Activated CD8-positive, alpha-beta T cell treated with anti-CD3 and anti-CD28 coated beads for 36 hours (primary cell): ENCODE results near the gene SLC9C2. TPM values are rescaled to one million over a fixed set of nuclear protein-coding genes. Genes with fewer than 3 reads are reported as not detected.
A peak's percentile ranks its signal among the peaks of the same experiment; 100 is the strongest.

Source experiments
- ATAC-seq: fragments of 200-7000 bp; cut with Tn5 transposase; one replicate; pipeline ENCODE4 v1.10.0; 2021; ENCODE audit warnings: mild to moderate bottlenecking, moderate library complexity
- CTCF ChIA-PET: fragments of 350-600 bp; sonication (Branson Sonifier 250); formaldehyde crosslinking; loops from one replicate; lab custom pipeline; 2021; ENCODE audit warnings: antibody characterized with exemption; lab: Charles Lee
- POLR2A ChIA-PET: fragments of 350-600 bp; sonication (Branson Sonifier 250); formaldehyde crosslinking; loops from one replicate; lab custom pipeline; 2021; ENCODE audit warnings: antibody characterized with exemption; lab: Charles Lee
- DNase-seq: peaks from one replicate; pipeline ENCODE4 v3.0.0-alpha.2; 2020
- H3K27ac Mint-ChIP-seq: one replicate; pipeline ENCODE4 v1.8.0; 2021; ENCODE audit warnings: mild to moderate bottlenecking, mixed read lengths
- H3K27me3 Mint-ChIP-seq: one replicate; pipeline ENCODE4 v1.8.0; 2021; ENCODE audit warnings: mixed read lengths
- H3K36me3 Mint-ChIP-seq: one replicate; pipeline ENCODE4 v1.8.0; 2021; ENCODE audit warnings: low read depth, mixed read lengths
- H3K4me1 Mint-ChIP-seq: one replicate; pipeline ENCODE4 v1.8.0; 2021; ENCODE audit warnings: low read depth, mixed read lengths
- H3K4me3 Mint-ChIP-seq: one replicate; pipeline ENCODE4 v1.8.0; 2021; ENCODE audit warnings: mild to moderate bottlenecking, moderate library complexity, mixed read lengths
- H3K9me3 Mint-ChIP-seq: one replicate; pipeline ENCODE4 v1.8.0; 2021; ENCODE audit warnings: mixed read lengths
- intact Hi-C: fragments of 100-400 bp; cut with micrococcal nuclease; formaldehyde crosslinking; loops from one replicate; pipeline ENCODE4 v1.10.0; 2022
- total RNA-seq, 2 experiments: library from RNA; stranded (reverse); gene quantifications; one replicate each; pipeline ENCODE4 v1.2.3, GENCODE V29; 2021
- TF ChIP-seq, protein P1 (sequence below): fragments of 200-600 bp; IDR thresholded peaks from one replicate; pipeline ENCODE4 v1.8.0; 2022; ENCODE audit warnings: antibody characterized with exemption, mild to moderate bottlenecking

SLC9C2 gene
- total RNA-seq, 2 experiments from 2014 or later = not detected

DNA sequence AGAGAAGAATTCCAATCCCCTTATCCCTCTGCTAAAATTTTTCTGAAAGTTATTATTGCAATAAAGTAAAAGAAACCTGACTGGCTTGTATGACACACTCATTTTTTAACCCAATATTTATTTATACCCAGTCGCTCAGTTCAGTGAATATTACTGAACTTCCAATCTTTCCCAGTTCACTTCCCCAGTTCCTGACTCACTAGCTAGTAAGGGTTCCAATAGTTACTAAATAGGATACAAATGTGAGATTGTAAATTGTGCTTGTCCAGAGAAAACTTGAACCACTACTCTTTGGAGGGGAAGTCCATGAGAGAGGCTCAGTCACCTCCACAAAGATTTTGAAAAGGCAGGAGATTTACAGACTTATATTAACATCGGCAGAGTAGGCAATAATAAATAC lies 94.3 kb downstream of the SLC9C2 start:
- Mint-ChIP-seq H3K27ac (no peak overlapping the region), H3K36me3 (no peaks in the 10 kb centered on the region), H3K4me1 (no peaks in the 10 kb centered on the region), H3K9me3 (peaks cover 2% of the 10 kb centered on the region), H3K27me3 (no peaks in the 10 kb centered on the region), H3K4me3 (no peak overlapping the region)
- CTCF ChIA-PET = no interaction called here
- DNase-seq = no peak
- POLR2A ChIA-PET = no interaction called here
- TF ChIP-seq, protein P1, sequence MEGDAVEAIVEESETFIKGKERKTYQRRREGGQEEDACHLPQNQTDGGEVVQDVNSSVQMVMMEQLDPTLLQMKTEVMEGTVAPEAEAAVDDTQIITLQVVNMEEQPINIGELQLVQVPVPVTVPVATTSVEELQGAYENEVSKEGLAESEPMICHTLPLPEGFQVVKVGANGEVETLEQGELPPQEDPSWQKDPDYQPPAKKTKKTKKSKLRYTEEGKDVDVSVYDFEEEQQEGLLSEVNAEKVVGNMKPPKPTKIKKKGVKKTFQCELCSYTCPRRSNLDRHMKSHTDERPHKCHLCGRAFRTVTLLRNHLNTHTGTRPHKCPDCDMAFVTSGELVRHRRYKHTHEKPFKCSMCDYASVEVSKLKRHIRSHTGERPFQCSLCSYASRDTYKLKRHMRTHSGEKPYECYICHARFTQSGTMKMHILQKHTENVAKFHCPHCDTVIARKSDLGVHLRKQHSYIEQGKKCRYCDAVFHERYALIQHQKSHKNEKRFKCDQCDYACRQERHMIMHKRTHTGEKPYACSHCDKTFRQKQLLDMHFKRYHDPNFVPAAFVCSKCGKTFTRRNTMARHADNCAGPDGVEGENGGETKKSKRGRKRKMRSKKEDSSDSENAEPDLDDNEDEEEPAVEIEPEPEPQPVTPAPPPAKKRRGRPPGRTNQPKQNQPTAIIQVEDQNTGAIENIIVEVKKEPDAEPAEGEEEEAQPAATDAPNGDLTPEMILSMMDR = no peak
- no peak for ATAC-seq
- intact Hi-C loops = no loop called here

DNA sequence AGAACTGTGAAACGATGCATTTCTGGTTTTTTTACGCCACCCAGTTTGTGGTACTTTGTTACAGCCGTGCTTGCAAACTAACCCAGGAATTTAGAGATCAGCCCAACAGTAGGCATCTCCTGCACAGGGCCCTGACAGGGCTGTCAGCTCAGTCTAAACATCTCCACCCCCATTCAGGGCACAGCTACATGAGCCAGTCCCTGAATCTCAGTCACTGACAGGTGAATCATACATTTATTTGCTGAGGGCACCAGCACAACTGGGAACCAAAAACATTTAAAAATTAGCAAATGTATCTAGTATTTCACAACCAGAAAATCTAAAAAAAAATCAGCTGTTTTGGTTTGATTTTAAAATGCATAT lies 95.0 kb downstream of the SLC9C2 start:
- no peaks in the 10 kb centered on the region for H3K36me3 Mint-ChIP-seq
- intact Hi-C loops = loop anchor here (2.0 kb wide), 1 partner anchor 77 kb away; no protein-coding TSS in a partner anchor
- ATAC-seq = no peak
- TF ChIP-seq, protein P1 = no peak
- H3K27ac Mint-ChIP-seq = no peak overlapping the region
- POLR2A ChIA-PET = no interaction called here
- no peak for DNase-seq
- no peaks in the 10 kb centered on the region for H3K4me1 Mint-ChIP-seq
- H3K9me3 Mint-ChIP-seq = no peaks in the 10 kb centered on the region
- no peaks in the 10 kb centered on the region for H3K27me3 Mint-ChIP-seq
- no peak overlapping the region for H3K4me3 Mint-ChIP-seq
- CTCF ChIA-PET = interaction anchor here (0.7 to 0.9 kb wide), 2 partner anchors 11 to 73 kb away, joined by 3 read pairs; no protein-coding TSS in a partner anchor

DNA sequence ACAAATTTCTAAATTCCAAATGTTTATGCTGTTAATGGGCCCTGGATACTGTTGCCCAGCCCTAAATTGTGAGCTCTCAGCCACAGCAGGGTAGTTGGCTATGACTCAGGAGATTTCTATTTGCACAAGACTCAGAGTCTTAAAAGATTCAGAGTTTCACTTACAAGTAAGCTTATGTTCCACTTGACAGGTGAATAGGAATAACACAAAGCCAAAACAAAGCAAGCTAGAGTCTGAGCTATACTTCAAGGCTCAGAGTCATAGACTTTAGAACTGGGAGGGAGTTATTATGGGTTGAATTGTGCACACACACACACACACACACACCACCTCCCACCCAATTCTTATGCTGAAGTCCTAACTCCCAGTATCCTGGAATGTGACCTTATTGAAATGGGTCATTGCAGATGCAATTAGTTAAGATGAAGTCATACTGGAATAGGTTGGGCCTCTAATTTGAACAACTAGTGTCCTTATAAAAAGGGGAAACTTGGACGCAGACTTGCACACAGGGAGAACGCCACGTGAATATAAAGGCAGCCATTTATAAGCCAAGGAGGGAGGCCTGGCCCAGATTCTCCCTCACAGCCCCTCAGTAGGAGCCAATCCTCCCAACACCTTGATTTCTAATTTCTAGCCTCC lies 95.5 kb downstream of the SLC9C2 start:
- H3K4me1 Mint-ChIP-seq = no peaks in the 10 kb centered on the region
- TF ChIP-seq, protein P1 = no peak
- no peak for DNase-seq
- H3K27me3 Mint-ChIP-seq = no peaks in the 10 kb centered on the region
- ChIA-PET POLR2A (no interaction called here), CTCF (interaction anchor here (0.7 to 5.1 kb wide), 3 partner anchors 12 to 77 kb away, joined by 3 to 27 read pairs (median 3); no protein-coding TSS in a partner anchor)
- no peaks in the 10 kb centered on the region for H3K9me3 Mint-ChIP-seq
- no peak for ATAC-seq
- intact Hi-C loops = loop anchor here (2.0 kb wide), 1 partner anchor 77 kb away; no protein-coding TSS in a partner anchor
- no peak overlapping the region for H3K27ac Mint-ChIP-seq
- H3K36me3 Mint-ChIP-seq = no peaks in the 10 kb centered on the region
- no peak overlapping the region for H3K4me3 Mint-ChIP-seq

DNA sequence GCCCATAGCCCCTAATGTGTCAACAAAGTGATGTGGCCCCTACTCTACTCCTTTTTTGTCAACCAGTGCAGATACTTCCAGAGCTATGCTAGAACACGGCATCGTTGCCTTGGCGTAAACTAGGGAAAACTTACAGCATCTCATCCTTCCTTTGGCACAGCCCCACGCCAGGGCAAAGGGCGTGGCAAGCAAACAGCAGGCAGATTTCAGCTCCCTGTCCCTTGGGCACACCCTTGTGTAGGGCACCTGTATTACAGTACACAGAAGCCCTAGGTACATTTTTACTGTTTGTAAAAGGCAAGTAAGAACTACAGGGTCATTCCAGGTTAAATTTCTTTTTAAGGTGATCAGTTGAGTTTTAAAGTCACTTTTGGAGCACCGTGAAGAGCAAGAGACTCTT lies 96.4 kb downstream of the SLC9C2 start:
- ATAC-seq (no peak), DNase-seq (peak; percentile 29)
- TF ChIP-seq, protein P1 = no peak
- POLR2A ChIA-PET = interaction anchor here (0.5 to 0.9 kb wide), 3 partner anchors 11 to 480 kb away, joined by 3 read pairs; no protein-coding TSS in a partner anchor
- Mint-ChIP-seq H3K9me3 (no peaks in the 10 kb centered on the region), H3K4me1 (no peaks in the 10 kb centered on the region), H3K27me3 (no peaks in the 10 kb centered on the region), H3K36me3 (no peaks in the 10 kb centered on the region), H3K4me3 (no peak overlapping the region), H3K27ac (no peak overlapping the region)
- intact Hi-C loops = loop anchor here (2.0 kb wide), 1 partner anchor 76 kb away; no protein-coding TSS in a partner anchor
- CTCF ChIA-PET = interaction anchor here (5.1 kb wide), 1 partner anchor 76 kb away, joined by 27 read pairs; no protein-coding TSS in a partner anchor

DNA sequence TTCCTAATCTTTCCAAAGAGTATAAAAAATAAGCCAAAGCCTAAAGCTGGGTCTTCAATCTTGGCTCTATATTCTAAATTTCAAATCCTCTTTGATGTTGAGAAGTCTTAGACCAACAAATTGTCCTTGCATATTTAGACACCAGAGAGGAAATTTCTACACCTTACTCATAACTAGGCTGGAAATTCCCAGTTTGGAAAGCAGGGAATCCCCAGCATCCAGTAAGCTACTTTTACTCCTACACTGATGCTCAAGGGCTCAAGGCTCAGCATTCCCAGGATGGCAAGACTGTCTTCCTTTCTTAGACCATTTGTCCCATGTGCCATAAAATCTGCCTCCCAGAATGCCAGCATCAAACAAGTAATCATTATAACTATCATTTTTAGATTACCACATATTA lies 97.5 kb downstream of the SLC9C2 start:
- Mint-ChIP-seq H3K4me1 (no peaks in the 10 kb centered on the region), H3K4me3 (no peak overlapping the region), H3K9me3 (no peaks in the 10 kb centered on the region), H3K36me3 (no peaks in the 10 kb centered on the region), H3K27me3 (no peaks in the 10 kb centered on the region), H3K27ac (no peak overlapping the region)
- intact Hi-C loops = no loop called here
- TF ChIP-seq, protein P1 = no peak
- ChIA-PET CTCF (interaction anchor here (5.1 kb wide), 1 partner anchor 75 kb away, joined by 27 read pairs; no protein-coding TSS in a partner anchor), POLR2A (no interaction called here)
- DNase-seq = no peak
- ATAC-seq = no peak
